GM19467 (cell line): Measurements from ENCODE around the gene PHC3.
"Not testable (repeated sequence)": the region's sequence is repeated elsewhere in the genome, so short reads cannot be mapped to it uniquely, and the experiment has no call there.

ENCODE experiments used
- ATAC-seq: cut with Tn5 transposase; IDR thresholded peaks from one replicate; pipeline ENCODE4 v1.9.1; 2021; ENCODE audit warnings: mild to moderate bottlenecking, moderate library complexity; ENCODE audit not compliant: unreplicated experiment

Gene PHC3

DNA sequence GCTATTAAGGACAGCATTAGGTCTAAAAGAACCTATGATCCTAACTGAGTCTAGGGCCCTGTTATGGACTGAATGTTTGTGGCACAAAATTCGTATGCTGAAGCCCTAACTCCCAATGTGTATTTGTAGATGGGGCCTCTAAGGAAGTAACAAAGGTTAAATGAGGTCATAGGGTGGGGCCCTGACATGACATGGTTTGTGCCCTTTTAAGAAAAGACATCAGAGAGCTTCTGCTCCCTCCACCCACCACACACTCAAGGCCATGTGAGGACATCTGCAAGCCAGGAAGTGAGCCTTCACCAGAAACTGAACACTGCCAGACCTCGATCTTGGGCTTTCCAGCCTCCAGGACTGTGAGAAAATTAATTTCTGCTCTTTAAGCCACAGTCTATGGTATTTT, 49.2 kb downstream of the PHC3 start:
- no peak for ATAC-seq

DNA sequence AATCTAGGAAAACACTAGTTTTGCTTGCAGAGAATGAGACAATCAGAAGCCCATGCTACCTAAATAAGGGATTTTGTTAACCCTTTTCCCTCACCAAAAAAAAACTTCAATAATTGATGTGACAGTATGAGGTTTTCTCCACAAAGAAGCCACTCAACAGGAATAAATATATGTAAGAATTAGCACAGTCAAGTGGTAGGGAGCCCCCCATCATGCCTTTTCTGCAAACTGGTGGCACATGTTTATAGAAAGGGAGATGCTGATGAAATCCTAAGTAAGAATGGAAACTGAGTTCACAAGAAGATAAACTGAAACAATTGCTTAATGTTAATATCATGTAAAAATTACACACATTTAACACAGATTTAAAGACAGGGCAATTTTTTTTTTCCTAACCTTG, 51.0 kb downstream of the PHC3 start:
- no peak for ATAC-seq

DNA sequence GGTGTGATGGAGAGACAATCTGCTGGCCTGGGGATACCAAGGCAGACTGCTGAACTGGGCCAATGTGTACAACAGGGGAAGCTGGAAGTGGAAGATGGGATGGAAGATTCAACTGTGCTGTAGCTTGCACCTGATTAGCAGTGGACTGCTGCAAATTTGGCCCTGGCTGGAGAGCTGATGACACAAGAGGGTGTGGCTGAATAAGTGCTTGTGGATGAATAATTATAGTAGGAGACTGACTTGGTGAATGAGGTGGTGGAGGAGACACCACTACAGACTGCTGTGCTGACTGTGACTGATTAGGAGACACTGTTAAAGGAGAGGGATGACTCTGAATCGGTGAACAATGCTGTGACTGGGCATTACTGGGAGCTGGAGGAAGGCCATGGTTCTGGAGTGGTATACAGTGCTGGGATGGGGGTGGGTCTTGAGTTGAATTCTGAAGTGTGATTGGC, 52.5 kb downstream of the PHC3 start:
- peak; percentile 29 for ATAC-seq

DNA sequence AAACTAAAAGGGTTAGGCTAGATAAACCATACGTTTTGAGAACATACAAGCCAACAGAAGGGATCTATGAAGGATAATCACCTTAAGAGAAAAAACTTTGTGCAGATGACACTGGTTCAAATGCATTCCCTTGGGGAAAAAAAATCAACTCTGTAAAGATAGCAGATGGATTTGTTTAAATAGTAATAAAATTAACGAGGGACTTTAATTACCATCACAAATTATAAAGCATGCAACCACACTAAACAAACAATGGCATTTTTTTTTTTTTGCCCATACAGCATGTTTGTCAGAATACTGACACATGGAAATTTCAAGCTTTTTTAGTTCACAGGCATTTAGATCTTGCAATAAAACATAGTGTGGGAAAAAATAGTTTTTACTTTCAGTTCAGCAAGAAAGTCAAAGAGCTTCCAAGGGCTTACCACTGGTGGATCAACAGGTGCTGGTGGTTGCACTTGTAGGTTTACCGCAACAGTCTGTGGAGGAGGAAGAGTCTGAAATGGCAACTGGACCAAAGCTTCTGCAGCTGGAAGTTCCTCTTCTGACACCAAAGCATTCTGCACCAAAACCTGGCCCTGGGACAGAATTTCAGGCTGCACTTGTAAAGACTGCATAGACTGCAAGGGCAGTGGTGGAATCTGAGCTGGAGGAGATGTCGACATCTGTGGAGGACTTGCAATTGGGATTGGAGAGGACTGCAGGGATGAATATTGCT, 53.1 kb downstream of the PHC3 start:
- ATAC-seq = peak; percentile 91

DNA sequence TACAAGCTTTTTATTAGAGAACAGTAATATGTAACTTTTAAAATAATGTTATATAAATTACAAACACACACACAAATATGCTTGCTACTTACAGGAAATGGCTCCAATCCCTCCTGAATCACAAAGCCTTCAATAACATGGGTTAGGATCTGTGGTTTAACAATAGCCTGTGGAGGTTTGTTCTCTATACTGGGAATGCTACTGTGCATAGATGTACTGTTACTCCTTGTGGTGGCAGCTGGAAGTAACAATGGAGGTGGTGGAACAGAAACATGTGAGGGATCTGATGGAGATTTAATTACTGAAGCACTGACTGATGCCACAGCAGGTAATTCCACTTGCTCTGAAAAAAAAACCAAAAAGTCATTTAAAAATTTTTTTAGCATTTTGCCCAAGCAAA, 64.4 kb downstream of the PHC3 start:
- no peak for ATAC-seq

DNA sequence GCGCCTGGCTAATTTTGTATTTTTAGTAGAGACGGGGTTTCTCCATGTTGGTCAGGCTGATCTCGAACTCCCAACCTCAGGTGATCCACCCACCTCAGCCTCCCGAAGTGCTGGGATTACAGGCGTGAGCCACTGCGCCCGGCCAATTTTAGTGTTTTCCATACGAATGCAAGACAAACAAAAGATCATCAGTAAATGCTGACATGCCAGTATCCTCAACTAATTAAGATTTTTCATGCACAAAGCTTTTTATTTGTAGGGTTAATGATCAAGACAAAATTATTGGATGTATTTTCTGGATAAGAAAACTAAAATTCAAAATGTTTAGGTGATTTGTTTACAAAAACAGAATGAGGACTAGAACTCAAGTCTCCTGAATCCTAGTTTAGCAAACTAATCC, 67.4 kb downstream of the PHC3 start:
- ATAC-seq = not testable (repeated sequence)

DNA sequence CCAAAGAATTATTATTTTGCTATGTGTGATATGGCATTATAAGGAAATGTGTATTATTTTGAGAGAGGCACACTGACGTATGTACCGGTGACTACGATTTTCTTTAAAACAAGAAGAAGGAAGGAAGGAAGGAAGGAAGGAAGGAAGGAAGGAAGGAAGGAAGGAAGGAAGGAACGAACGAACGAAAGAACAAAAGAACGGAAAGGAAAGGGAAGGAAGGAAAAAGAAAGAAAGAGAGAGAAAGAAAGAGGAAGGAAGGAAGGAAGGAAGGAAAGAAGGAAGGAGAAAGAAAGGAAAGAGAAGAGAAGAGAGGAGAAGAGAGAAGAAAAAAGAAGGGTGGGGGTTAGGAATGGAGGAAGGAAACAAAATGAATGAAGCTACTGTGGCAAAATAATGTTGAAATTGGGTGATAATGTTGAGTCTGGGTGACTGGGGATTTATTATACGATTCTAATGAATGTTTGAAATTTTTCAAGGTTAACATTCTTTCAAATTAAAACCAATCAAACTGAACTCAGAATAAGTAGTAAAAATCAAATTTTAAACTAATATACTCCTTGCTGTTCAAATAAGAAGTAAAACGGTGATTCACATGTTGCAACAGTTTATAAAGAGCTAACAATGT, 70.3 kb downstream of the PHC3 start:
- ATAC-seq = no peak

DNA sequence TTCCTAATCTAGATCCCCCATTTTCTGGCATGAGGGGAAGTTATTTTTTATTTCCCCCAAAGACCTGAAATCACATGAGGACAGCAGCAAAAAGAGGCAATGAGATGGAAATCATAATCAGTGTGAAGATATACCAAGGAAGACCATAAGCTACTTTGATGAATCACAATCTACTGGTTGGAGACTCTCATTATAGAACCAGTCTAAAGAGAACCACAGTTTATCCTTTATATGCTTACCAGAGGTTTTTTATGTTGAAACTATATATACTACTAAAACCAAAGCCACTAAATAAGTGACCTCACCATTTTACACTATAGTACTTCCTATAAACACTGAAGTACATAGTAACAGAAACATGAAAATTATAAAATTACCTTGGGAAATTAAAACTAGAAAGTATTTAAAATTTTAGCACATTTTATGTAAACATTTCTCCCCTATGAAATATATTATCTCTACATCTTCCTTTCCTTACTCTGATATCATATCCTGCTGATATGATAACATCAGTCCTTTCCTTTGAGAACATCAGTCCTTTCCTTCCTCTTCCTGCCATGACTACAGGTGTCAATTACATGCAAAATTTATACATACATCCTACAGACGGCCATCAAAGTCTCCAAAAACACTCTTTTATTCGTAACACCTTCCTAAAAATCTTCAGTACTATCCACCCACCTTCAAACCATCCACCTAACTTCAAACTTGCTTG, 71.8 kb downstream of the PHC3 start:
- no peak for ATAC-seq

DNA sequence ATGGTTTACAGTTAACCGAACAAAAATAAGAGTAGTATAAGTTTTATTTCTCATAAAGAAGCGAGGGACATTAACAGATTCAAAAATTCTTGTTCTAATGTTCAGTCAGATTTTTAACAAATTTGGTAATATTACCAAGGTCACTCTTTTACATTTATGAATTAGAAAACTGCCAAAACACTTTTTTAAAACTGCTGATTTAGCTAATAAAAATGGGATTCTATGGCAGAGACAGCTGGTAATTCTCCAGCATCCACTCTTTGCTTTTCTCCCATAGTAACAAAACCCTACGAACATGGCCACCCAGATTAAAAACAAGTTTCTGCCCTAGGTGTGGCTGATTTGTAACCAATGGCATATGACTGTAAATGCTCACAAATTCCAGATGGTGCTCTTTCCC, 72.6 kb downstream of the PHC3 start:
- no peak for ATAC-seq

DNA sequence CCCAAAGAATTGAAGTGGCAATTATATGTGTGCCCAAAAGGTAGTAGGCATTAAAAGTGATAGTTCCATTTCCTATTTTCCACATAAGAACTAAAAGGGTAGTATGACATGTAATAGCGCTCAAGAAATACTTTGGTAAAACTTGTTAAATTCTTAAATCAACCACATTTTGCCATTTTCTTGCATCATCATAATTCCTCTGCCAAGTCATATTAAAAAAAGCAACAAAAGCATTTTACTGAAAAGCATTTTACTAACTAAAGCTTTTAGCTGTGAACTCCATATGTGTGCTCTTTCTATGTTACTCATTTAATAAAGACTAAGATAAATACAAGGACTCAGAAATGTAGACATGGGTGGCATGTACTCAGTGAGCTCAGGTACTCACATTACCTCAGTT, 73.6 kb downstream of the PHC3 start:
- ATAC-seq = no peak

DNA sequence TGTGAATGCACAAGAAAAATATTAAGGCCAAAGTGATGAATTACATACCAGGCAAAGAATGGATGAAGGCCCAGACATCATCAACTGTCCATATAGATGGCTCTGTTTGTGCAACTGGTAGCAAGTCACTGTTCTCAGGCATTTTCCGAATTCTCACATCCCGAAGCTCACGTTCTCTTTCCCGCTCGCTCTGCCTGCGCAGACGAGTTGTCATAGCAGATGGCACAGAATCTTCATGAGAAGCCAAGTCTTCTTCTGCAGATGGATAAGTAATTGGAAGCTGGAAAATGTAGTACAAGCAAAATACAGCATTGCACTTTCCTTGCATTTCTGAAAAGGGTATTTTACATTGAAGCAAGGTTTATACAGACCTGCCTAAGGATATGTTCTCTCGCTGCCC, 79.1 kb downstream of the PHC3 start:
- ATAC-seq = no peak

DNA sequence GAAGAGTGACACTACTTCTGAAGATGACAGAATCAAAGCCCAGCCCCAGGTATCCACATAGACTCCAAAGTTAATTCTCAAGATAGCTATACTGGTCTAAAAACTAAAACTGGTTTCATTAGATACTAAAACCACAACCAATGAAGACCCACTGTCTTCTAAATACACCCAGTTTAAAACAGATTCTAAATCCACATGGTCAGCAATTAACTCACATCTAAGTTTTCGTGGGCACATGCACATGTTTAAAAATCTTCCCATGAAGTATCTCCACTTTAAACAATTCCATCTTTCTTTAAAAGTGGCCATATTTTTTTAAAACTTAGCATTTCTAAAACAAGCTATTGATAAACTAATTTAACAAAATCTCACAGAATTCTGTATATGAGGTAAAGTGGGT, 80.6 kb downstream of the PHC3 start:
- no peak for ATAC-seq

DNA sequence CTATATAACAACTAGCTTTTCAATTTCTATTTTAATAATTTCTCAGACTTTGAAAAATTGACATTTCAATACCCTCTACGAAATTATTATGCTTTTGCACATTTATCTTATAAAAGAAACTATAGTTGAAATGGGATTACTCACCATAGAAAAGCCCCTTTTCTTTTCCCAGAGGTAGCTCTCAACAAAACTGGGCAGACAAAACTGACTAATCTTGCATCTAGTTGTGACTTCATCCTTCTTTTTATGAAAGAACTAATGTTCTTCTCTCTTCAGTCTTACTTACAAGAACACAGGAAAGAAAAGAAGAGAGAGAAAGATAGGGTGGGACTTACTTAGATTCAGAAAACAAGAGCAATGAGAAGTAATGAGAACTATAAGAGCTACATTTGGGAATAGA, 82.8 kb downstream of the PHC3 start:
- no peak for ATAC-seq

DNA sequence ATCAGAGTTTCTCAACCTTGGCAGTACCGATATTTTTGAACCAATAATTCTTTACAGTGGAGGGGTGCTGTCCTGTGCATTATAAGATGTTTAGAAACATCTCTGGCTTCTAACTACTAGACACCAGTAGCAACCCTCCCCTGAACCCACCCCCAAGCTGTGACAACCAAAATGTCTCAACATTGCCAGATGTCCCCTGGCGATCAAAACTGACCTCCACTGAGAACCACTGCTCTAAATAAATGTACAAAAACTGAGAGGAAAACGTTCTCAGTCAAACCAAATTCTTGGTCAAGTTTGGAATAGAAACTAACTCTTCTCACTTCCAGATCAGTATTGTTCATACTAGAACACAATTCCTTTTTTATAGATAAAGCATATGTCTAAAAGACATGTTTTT, 85.2 kb downstream of the PHC3 start:
- no peak for ATAC-seq

DNA sequence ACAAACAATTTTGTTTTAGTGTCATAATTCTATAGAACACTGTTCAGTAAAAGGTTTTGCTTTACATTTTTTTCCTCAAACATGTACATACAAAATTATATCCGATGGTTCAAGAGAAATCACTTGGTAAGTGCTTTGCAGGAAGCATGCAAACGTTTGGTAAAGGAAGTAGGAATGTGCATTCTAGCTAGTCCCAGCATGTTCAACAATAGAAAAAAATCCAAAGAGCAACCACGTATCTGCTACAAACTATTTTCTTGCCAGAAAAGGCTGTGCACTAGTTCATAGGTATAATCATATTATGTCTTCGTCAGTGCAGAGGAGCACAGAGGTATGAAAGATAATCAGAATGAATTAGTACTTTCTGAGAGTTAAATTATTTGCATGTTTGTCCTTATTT, 85.8 kb downstream of the PHC3 start:
- no peak for ATAC-seq

DNA sequence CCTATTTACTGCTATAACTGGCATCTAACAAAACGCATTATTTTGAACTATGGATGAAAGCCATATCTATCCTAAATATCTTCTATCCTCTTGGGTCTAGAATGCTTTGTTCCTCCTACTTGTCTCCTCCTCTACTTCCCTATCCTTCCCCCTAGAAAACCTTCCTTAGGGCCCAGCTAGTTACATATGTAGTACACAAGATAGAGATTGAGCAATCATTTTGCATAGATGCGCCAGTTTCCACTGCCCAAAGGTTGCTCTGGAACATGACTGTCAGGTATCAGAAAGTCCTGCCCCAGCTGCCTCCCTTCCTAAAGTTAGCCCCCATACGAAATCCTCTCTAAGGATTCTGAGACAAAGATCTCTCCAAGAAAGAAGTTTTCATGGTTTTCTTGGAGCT, 88.6 kb downstream of the PHC3 start:
- ATAC-seq = no peak

DNA sequence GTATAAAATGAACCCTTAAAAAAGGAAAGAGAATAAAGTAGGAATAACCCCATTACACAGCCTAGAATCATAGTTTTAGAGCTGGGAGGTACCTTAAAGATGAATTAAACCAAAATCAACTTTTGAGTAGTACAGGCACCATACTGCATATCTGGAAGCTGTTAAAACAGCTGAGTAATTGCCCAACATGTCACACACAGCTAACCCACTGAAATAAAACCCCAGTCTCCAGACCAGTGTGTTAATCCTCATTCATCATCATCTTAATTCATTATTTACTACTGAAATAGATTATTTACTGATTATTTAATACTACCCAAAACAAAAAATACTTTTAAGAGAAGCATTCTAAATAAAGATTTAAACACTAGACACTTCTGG, 90.9 kb downstream of the PHC3 start:
- no peak for ATAC-seq

DNA sequence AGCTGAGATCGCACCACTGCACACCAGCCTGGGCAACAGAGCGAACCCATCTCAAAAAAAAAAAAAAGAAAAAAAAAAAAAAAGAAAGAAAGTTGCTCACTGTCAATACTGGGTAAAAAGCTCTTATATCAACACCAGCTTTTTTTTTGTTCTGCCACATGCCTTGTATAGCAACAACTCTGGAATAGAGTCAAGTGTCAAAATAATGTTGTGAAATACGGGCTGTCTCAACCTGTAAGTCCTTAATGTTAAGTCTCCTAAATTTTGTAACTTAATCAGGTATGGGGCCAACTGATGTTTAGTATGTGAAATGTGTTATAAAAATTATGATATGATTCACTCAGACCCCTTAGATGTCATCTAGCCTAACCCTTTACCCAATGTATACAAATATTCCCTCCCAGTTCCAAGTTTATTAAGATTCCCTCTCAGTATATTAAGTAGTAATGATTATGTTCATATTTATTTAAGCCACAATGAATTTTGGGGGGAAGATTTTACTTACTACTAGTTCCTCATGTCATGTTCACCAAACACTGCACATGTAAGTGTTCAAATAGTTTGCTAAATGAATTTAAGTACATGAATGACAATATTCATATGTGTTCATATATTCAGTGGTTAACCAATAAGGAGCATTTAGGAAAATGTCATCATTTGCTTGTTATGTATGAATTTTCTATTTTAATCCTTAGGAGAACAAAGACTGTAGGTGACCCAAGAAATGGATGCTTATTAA, 91.5 kb downstream of the PHC3 start:
- no peak for ATAC-seq

DNA sequence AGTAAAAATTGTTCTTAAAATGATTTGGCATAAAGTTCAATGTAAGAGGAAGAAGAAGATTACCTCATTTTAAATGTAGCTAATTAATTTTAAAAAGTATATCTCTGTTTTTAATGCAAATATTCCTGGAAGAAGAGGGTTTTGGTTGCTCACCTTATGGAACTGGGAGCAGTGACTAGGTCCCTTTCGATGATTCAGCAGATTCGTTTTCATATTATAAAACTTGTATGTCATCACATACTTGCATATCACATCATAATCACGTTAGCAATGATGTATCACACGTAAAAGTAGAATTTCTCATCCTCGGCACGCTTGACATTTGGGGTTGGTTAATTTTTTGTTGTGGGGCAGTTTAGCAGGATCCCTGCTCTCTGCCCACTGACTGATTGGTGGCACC, 96.1 kb downstream of the PHC3 start:
- no peak for ATAC-seq

DNA sequence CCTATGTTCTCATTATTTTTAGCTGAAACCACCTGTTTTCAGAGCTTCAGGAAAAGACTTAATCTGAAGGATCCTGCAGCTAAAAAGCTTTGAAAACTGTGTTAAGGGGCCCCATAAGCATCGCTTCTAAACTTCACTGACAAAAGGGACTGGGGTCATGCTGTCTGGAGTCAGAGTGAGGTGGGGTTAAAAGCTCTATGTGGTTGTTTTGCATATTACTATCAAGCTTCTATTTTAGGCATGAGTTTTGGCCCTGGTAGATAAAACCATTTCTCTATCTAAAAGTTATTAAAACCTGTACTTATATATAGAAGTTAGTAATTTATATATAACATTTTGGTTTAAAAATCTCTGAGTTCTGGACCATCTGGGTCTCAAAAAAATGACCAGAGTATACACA, 98.2 kb downstream of the PHC3 start:
- ATAC-seq = no peak

DNA sequence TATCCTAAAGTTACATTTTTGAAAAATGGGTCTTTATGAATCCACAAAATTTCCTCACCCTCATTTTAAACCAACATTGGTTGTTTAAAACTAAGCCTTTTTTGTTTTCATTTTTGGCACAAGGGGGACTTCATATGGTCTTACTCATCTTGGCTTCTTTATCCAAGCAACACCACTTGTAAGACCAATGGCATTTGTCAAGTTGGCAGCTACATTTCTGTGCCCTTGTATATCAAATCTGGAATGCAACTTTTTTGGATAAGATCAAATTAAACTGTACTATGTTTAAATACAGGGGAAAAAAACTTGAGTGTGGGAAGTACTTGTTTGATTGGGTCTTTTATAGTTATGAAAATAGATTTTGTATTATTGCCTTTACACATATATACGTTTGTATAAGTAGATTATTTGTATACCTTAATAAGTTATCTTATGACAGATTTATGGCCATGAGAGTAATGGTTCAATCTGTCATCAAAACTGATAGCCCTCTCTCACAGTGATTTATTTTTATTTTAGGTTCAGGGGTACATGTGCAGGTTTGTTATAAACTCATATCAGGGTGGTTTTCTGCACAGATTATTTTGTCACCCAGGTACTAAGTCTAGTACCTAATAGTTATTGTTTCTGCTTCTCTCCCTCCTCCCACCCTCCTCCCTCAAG, 100.3 kb downstream of the PHC3 start:
- no peak for ATAC-seq
